Calu3 (cell line): ENCODE results near the gene DNAH17. TPM values are rescaled to one million over a fixed set of nuclear protein-coding genes. Genes with fewer than 3 reads are reported as not detected.
"Not testable (repeated sequence)": the region's sequence is repeated elsewhere in the genome, so short reads cannot be mapped to it uniquely, and the experiment has no call there.

ENCODE experiments used
- BruUV-seq: library from RNA; stranded (reverse); fragments of 400-500 nt; replicated peaks from 2 replicates; lab custom pipeline; 2021; lab: Mats Ljungman, UMichigan
- CTCF ChIA-PET: fragments of 300-600 bp; sonication (Branson Sonifier 250); formaldehyde crosslinking; loops from one replicate; lab custom pipeline; 2022; ENCODE audit warnings: antibody characterized with exemption; lab: Charles Lee
- DNase-seq: peaks from one replicate; pipeline ENCODE4 v3.0.0; 2022
- H3K27ac Mint-ChIP-seq: one replicate; pipeline ENCODE4 v1.8.0; 2022; ENCODE audit warnings: mixed read lengths; ENCODE audit not compliant: unreplicated experiment
- H3K27me3 Mint-ChIP-seq: one replicate; pipeline ENCODE4 v1.8.0; 2022; ENCODE audit warnings: mixed read lengths; ENCODE audit not compliant: unreplicated experiment
- H3K36me3 Mint-ChIP-seq: one replicate; pipeline ENCODE4 v1.8.0; 2022; ENCODE audit warnings: mild to moderate bottlenecking, moderate library complexity, mixed read lengths; ENCODE audit not compliant: insufficient read depth, unreplicated experiment
- H3K4me1 Mint-ChIP-seq: one replicate; pipeline ENCODE4 v1.8.0; 2022; ENCODE audit warnings: mild to moderate bottlenecking, low read depth, mixed read lengths; ENCODE audit not compliant: unreplicated experiment
- H3K4me3 Mint-ChIP-seq: one replicate; pipeline ENCODE4 v1.8.0; 2022; ENCODE audit warnings: mild to moderate bottlenecking, low read depth, moderate library complexity, mixed read lengths; ENCODE audit not compliant: unreplicated experiment
- H3K9me3 Mint-ChIP-seq: one replicate; pipeline ENCODE4 v1.8.0; 2022; ENCODE audit warnings: low read depth, mixed read lengths; ENCODE audit not compliant: unreplicated experiment
- intact Hi-C: fragments of 100-400 bp; cut with micrococcal nuclease; formaldehyde crosslinking; loops from one replicate; pipeline ENCODE4 v1.10.0; 2022; ENCODE audit not compliant: unreplicated experiment
- total RNA-seq: library from RNA; stranded (reverse); gene quantifications from 2 replicates; pipeline ENCODE4 v1.2.3, GENCODE V29; 2022
- TF ChIP-seq, protein P1 (sequence below): fragments of 200-600 bp; IDR thresholded peaks from one replicate; pipeline ENCODE4 v1.8.0; 2022; ENCODE audit warnings: antibody characterized with exemption; ENCODE audit not compliant: unreplicated experiment

DNAH17 gene
- total RNA-seq, 1 experiment from 2014 or later, result 0.19 TPM

DNA sequence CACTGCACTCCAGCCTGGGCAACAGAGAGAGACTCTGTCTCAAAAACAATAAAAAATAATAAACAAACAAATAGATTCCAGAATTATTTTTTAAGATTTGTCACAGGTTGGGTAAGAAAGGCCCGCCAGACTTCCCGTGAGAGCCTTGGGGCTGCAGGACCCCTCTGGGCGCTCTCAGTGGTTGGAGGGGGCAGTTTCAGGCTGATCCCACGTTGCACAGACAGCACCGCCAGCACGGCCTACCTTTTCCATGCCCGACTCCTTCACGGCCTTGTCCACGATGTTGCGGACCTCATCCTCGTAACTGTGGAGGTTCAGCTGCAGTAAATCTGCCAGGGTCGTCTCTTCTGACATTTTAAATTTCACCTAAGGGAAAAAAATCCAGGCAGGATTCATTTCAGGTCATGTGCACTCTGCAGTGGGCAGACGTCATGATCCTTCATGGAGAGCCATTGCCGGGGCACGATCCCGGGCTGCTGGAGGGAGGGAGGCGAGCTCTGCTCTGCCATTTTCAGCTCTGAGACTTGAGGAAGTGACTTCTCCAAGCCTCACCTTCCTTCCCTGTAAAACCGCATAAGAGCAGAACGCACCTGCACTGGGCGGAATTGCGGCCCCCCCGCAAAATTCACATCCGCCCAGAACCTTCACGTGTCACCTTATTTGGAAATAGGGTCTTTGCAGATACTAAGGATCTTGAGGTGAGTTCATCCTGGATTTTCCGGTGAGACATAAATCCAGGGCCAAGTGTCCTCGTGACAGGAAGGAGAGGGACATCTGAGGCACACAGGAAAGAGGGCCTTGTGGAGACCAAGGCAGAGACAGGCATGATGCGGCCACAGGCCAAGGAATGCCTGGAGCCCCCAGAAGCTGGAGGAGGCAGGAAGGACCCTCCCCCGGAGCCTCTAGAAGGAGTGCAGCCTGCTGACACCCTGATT, 66.8 kb downstream of the DNAH17 start:
- Mint-ChIP-seq H3K36me3 (no peaks in the 10 kb centered on the region), H3K4me3 (no peak overlapping the region), H3K27ac (no peak overlapping the region), H3K4me1 (peaks cover 3% of the 10 kb centered on the region), H3K27me3 (peaks cover 13% of the 10 kb centered on the region), H3K9me3 (no peaks in the 10 kb centered on the region)
- TF ChIP-seq, protein P1, sequence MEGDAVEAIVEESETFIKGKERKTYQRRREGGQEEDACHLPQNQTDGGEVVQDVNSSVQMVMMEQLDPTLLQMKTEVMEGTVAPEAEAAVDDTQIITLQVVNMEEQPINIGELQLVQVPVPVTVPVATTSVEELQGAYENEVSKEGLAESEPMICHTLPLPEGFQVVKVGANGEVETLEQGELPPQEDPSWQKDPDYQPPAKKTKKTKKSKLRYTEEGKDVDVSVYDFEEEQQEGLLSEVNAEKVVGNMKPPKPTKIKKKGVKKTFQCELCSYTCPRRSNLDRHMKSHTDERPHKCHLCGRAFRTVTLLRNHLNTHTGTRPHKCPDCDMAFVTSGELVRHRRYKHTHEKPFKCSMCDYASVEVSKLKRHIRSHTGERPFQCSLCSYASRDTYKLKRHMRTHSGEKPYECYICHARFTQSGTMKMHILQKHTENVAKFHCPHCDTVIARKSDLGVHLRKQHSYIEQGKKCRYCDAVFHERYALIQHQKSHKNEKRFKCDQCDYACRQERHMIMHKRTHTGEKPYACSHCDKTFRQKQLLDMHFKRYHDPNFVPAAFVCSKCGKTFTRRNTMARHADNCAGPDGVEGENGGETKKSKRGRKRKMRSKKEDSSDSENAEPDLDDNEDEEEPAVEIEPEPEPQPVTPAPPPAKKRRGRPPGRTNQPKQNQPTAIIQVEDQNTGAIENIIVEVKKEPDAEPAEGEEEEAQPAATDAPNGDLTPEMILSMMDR, result no peak
- intact Hi-C loops, result no loop called here
- BruUV-seq, result no TSS peak
- CTCF ChIA-PET, result interaction anchor here (0.6 kb wide), 1 partner anchor 15 kb away, joined by 3 read pairs; no protein-coding TSS in a partner anchor
- no peak for DNase-seq

- H3K9me3 Mint-ChIP-seq, result no peaks in the 10 kb centered on the region
- BruUV-seq, result no TSS peak
- TF ChIP-seq, protein P1, result no peak
- peaks cover 21% of the 10 kb centered on the region for H3K27me3 Mint-ChIP-seq
- no peak for DNase-seq
- intact Hi-C loops, result no loop called here
- H3K36me3 Mint-ChIP-seq, result no peaks in the 10 kb centered on the region
- CTCF ChIA-PET, result no interaction called here
- no peak overlapping the region for H3K4me3 Mint-ChIP-seq
- no peak overlapping the region for H3K27ac Mint-ChIP-seq
- H3K4me1 Mint-ChIP-seq, result peaks cover 15% of the 10 kb centered on the region
Observed at GRCh38 chr17:78507526-78507925, 69.7 kb downstream of the DNAH17 start.

- Mint-ChIP-seq H3K27ac (no peak overlapping the region), H3K27me3 (peaks cover 21% of the 10 kb centered on the region), H3K4me1 (peaks cover 15% of the 10 kb centered on the region), H3K36me3 (no peaks in the 10 kb centered on the region), H3K9me3 (no peaks in the 10 kb centered on the region), H3K4me3 (no peak overlapping the region)
- no peak for DNase-seq
- intact Hi-C loops, result no loop called here
- no TSS peak for BruUV-seq
- CTCF ChIA-PET, result no interaction called here
- TF ChIP-seq, protein P1, result no peak
Observed at GRCh38 chr17:78506454-78507309, 70.5 kb downstream of the DNAH17 start.

DNA sequence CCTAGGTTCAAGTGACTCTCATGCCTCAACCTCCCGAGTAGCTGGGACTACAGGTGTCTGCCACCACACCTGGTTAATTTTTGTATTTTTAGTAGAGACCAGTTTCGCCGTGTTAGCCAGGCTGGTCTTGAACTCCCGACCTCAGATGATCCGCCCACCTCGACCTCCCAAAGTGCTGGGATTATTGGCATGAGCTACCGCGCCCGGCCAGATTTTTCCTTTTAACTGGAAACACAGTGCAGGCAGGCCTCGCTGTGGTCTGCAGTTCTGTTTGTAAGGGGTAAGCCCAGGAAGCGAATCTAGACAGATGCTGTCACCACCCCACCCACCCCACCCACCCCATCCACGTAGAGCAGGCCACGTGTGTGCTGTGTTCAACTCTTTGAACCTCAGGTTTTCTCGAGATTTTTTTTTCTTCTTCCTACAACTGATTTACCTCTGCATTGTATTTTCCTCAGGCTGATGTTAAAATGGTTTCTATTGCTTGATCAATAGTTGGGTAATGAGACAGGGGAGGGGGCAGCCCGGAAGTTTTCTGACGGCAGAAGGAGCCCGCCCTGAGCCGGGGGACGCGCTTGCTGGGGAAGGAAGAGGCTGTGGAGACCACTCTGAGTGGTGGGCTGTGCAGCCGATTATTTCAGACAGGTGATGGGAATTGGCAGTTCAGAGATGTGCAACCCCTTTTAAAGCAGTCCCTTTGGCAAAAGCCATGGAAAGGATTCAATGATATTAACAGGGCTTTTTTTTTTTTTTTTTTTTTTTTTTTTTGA, 72.9 kb downstream of the DNAH17 start:
- BruUV-seq, result no TSS peak
- CTCF ChIA-PET, result no interaction called here
- DNase-seq, result no peak
- Mint-ChIP-seq H3K27ac (no peak overlapping the region), H3K36me3 (no peaks in the 10 kb centered on the region), H3K4me3 (no peak overlapping the region), H3K4me1 (peaks cover 15% of the 10 kb centered on the region), H3K27me3 (peaks cover 21% of the 10 kb centered on the region), H3K9me3 (no peaks in the 10 kb centered on the region)
- intact Hi-C loops, result no loop called here
- TF ChIP-seq, protein P1, result no peak

DNA sequence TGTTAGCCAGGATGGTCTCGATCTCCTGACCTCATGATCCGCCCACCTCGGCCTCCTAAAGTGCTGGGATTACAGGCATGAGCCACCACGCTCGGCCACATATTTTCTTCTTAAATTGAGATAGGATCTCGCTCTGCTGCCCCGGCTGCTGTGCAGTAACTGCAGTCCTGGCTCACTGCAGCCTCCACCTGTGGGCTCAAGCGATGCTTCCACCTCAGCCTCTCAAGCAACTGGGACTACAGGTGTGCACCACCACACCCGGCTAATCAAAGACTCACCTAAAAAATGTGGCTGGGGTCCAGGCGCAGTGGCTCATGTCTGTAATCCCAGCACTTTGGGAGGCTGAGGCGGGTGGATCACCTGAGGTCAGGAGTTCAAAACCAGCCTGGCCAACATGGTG, 73.8 kb downstream of the DNAH17 start:
- CTCF ChIA-PET, H3K9me3 Mint-ChIP-seq, H3K36me3 Mint-ChIP-seq, H3K4me3 Mint-ChIP-seq, BruUV-seq, H3K27ac Mint-ChIP-seq, intact Hi-C loops, DNase-seq: not testable (repeated sequence)
- H3K27me3 Mint-ChIP-seq, result peaks cover 23% of the 10 kb centered on the region
- H3K4me1 Mint-ChIP-seq, result peaks cover 15% of the 10 kb centered on the region
